Measurements from ENCODE around the gene OR52B2. TPM values are rescaled to one million over a fixed set of nuclear protein-coding genes. Genes with fewer than 3 reads are reported as not detected.
A peak's percentile ranks its signal among the peaks of the same experiment; 100 is the strongest.

OR52B2 gene
- not detected for polyA plus RNA-seq
- long read RNA-seq, donor 1 = 0 reads
- long read RNA-seq, donor 2 = 0 reads
- long read RNA-seq, donor 3 = 0 reads
- long read RNA-seq, donor 4 = 0 reads
- long read RNA-seq, donor 5 = 0 reads
- long read RNA-seq, donor 6 = 0 reads
- long read RNA-seq, donor 7 = 0 reads
- long read RNA-seq, donor 8 = 0 reads
- long read RNA-seq, donor 9 = 0 reads
- long read RNA-seq, donor 10 = 0 reads

GRCh38 chr11:6170226-6170625 lies at the start of gene OR52B2:
Gene OR52B2, minus strand, starts transcription at chr11:6170326. Its CDS starts 0 bp downstream, at chr11:6170326.
- no peak for FAIRE-seq
- no peaks in the 10 kb centered on the region for H3K4me1 ChIP-seq (ENCODE audit: control insufficient read depth in 3 of 3, insufficient read depth in 2 of 3, low read depth in 1 of 3, low read length in 2 of 3)
- H3K27ac ChIP-seq (ENCODE audit: low read depth in 1 of 3, low read length in 2 of 3) = no peak within 1 kb of the TSS
- H3K36me3 ChIP-seq (ENCODE audit: control insufficient read depth in 3 of 3, insufficient read depth in 2 of 3, low read depth in 1 of 3, low read length in 3 of 3) = no peaks in the 10 kb centered on the region
- no peak within 1 kb of the TSS for H3K4me3 ChIP-seq (ENCODE audit: low read depth in 1 of 3, low read length in 3 of 3)
- WGBS, 3 donors = 37 to 77% (median 70%) methylated on average over 1 of the region's 1 CpG
- no peak for DNase-seq
- H3K27me3 ChIP-seq (ENCODE audit: control insufficient read depth in 3 of 3, insufficient read depth in 3 of 3, low read length in 3 of 3) = no peaks in the 10 kb centered on the region
- no peaks in the 10 kb centered on the region for H3K9me3 ChIP-seq (ENCODE audit: control insufficient read depth in 2 of 2, insufficient read depth in 1 of 2, low read depth in 1 of 2, low read length in 1 of 2)

GRCh38 chr11:6219359-6219758 lies 49.2 kb upstream of the OR52B2 start:
- FAIRE-seq (no peak), DNase-seq (peak in 1 of 2 donors; percentile 21)
- Histone ChIP-seq H3K4me1 (ENCODE audit: control insufficient read depth in 3 of 3, insufficient read depth in 2 of 3, low read depth in 1 of 3, low read length in 2 of 3) (peaks cover 0 to 3% (median 0%) of the 10 kb centered on the region in 3 donors), H3K27me3 (ENCODE audit: control insufficient read depth in 3 of 3, insufficient read depth in 3 of 3, low read length in 3 of 3) (no peaks in the 10 kb centered on the region), H3K27ac (ENCODE audit: low read depth in 1 of 3, low read length in 2 of 3) (peak overlapping the region in 1 of 3 donors; percentile 50), H3K36me3 (ENCODE audit: control insufficient read depth in 3 of 3, insufficient read depth in 2 of 3, low read depth in 1 of 3, low read length in 3 of 3) (peaks cover 32 to 58% (median 53%) of the 10 kb centered on the region in 3 donors), H3K9me3 (ENCODE audit: control insufficient read depth in 2 of 2, insufficient read depth in 1 of 2, low read depth in 1 of 2, low read length in 1 of 2) (no peaks in the 10 kb centered on the region), H3K4me3 (ENCODE audit: low read depth in 1 of 3, low read length in 3 of 3) (no peak overlapping the region)
- 46 to 60% (median 47%) methylated on average over 2 of the region's 2 CpGs for WGBS, 3 donors

GRCh38 chr11:6217722-6218121 lies 47.6 kb upstream of the OR52B2 start:
- no peak for FAIRE-seq
- Histone ChIP-seq H3K4me1 (ENCODE audit: control insufficient read depth in 3 of 3, insufficient read depth in 2 of 3, low read depth in 1 of 3, low read length in 2 of 3) (peaks cover 0 to 3% (median 0%) of the 10 kb centered on the region in 3 donors), H3K36me3 (ENCODE audit: control insufficient read depth in 3 of 3, insufficient read depth in 2 of 3, low read depth in 1 of 3, low read length in 3 of 3) (peaks cover 22 to 57% (median 40%) of the 10 kb centered on the region in 3 donors), H3K4me3 (ENCODE audit: low read depth in 1 of 3, low read length in 3 of 3) (no peak overlapping the region), H3K27ac (ENCODE audit: low read depth in 1 of 3, low read length in 2 of 3) (no peak overlapping the region), H3K9me3 (ENCODE audit: control insufficient read depth in 2 of 2, insufficient read depth in 1 of 2, low read depth in 1 of 2, low read length in 1 of 2) (no peaks in the 10 kb centered on the region), H3K27me3 (ENCODE audit: control insufficient read depth in 3 of 3, insufficient read depth in 3 of 3, low read length in 3 of 3) (no peaks in the 10 kb centered on the region)
- no peak for DNase-seq
- WGBS, 3 donors = 93 to 95% (median 94%) methylated on average over 19 of the region's 19 CpGs

GRCh38 chr11:6216501-6216900 lies 46.4 kb upstream of the OR52B2 start:
- DNase-seq (no peak), FAIRE-seq (no peak)
- WGBS, 3 donors = 91 to 93% (median 91%) methylated on average over 4 of the region's 4 CpGs
- H3K4me1 ChIP-seq (ENCODE audit: control insufficient read depth in 3 of 3, insufficient read depth in 2 of 3, low read depth in 1 of 3, low read length in 2 of 3) = peaks cover 0 to 3% (median 0%) of the 10 kb centered on the region in 3 donors
- no peaks in the 10 kb centered on the region for H3K27me3 ChIP-seq (ENCODE audit: control insufficient read depth in 3 of 3, insufficient read depth in 3 of 3, low read length in 3 of 3)
- peaks cover 15 to 57% (median 41%) of the 10 kb centered on the region in 3 donors for H3K36me3 ChIP-seq (ENCODE audit: control insufficient read depth in 3 of 3, insufficient read depth in 2 of 3, low read depth in 1 of 3, low read length in 3 of 3)
- H3K4me3 ChIP-seq (ENCODE audit: low read depth in 1 of 3, low read length in 3 of 3) = no peak overlapping the region
- H3K9me3 ChIP-seq (ENCODE audit: control insufficient read depth in 2 of 2, insufficient read depth in 1 of 2, low read depth in 1 of 2, low read length in 1 of 2) = no peaks in the 10 kb centered on the region
- H3K27ac ChIP-seq (ENCODE audit: low read depth in 1 of 3, low read length in 2 of 3) = no peak overlapping the region

- peaks cover 31 to 66% (median 58%) of the 10 kb centered on the region in 3 donors for H3K36me3 ChIP-seq (ENCODE audit: control insufficient read depth in 3 of 3, insufficient read depth in 2 of 3, low read depth in 1 of 3, low read length in 3 of 3)
Observed at GRCh38 chr11:6214530-6214929, 44.4 kb upstream of the OR52B2 start.

GRCh38 chr11:6210274-6210955 lies 40.3 kb upstream of the OR52B2 start:
- no peak for DNase-seq

More at GRCh38 chr11:6214530-6214929, 44.4 kb upstream of the OR52B2 start:
- H3K4me3 ChIP-seq (ENCODE audit: low read depth in 1 of 3, low read length in 3 of 3) = no peak overlapping the region
- H3K4me1 ChIP-seq (ENCODE audit: control insufficient read depth in 3 of 3, insufficient read depth in 2 of 3, low read depth in 1 of 3, low read length in 2 of 3) = no peaks in the 10 kb centered on the region
- WGBS, 3 donors = 92 to 97% (median 96%) methylated on average over 10 of the region's 10 CpGs
- DNase-seq (no peak), FAIRE-seq (no peak)
- no peaks in the 10 kb centered on the region for H3K9me3 ChIP-seq (ENCODE audit: control insufficient read depth in 2 of 2, insufficient read depth in 1 of 2, low read depth in 1 of 2, low read length in 1 of 2)
- no peaks in the 10 kb centered on the region for H3K27me3 ChIP-seq (ENCODE audit: control insufficient read depth in 3 of 3, insufficient read depth in 3 of 3, low read length in 3 of 3)
- H3K27ac ChIP-seq (ENCODE audit: low read depth in 1 of 3, low read length in 2 of 3) = no peak overlapping the region

GRCh38 chr11:6209801-6210200 lies 39.7 kb upstream of the OR52B2 start:
- DNase-seq (no peak), FAIRE-seq (no peak)
- H3K27ac ChIP-seq (ENCODE audit: low read depth in 1 of 3, low read length in 2 of 3) = no peak overlapping the region
- H3K4me1 ChIP-seq (ENCODE audit: control insufficient read depth in 3 of 3, insufficient read depth in 2 of 3, low read depth in 1 of 3, low read length in 2 of 3) = no peaks in the 10 kb centered on the region
- no peaks in the 10 kb centered on the region for H3K27me3 ChIP-seq (ENCODE audit: control insufficient read depth in 3 of 3, insufficient read depth in 3 of 3, low read length in 3 of 3)
- 97 to 98% (median 97%) methylated on average over 12 of the region's 12 CpGs for WGBS, 3 donors
- H3K4me3 ChIP-seq (ENCODE audit: low read depth in 1 of 3, low read length in 3 of 3) = no peak overlapping the region
- peaks cover 26 to 48% (median 48%) of the 10 kb centered on the region in 3 donors for H3K36me3 ChIP-seq (ENCODE audit: control insufficient read depth in 3 of 3, insufficient read depth in 2 of 3, low read depth in 1 of 3, low read length in 3 of 3)
- no peaks in the 10 kb centered on the region for H3K9me3 ChIP-seq (ENCODE audit: control insufficient read depth in 2 of 2, insufficient read depth in 1 of 2, low read depth in 1 of 2, low read length in 1 of 2)

More at GRCh38 chr11:6210274-6210955, 40.3 kb upstream of the OR52B2 start:
- Histone ChIP-seq H3K9me3 (ENCODE audit: control insufficient read depth in 2 of 2, insufficient read depth in 1 of 2, low read depth in 1 of 2, low read length in 1 of 2) (no peaks in the 10 kb centered on the region), H3K27ac (ENCODE audit: low read depth in 1 of 3, low read length in 2 of 3) (no peak overlapping the region), H3K36me3 (ENCODE audit: control insufficient read depth in 3 of 3, insufficient read depth in 2 of 3, low read depth in 1 of 3, low read length in 3 of 3) (peaks cover 25 to 50% (median 47%) of the 10 kb centered on the region in 3 donors), H3K27me3 (ENCODE audit: control insufficient read depth in 3 of 3, insufficient read depth in 3 of 3, low read length in 3 of 3) (no peaks in the 10 kb centered on the region), H3K4me3 (ENCODE audit: low read depth in 1 of 3, low read length in 3 of 3) (no peak overlapping the region), H3K4me1 (ENCODE audit: control insufficient read depth in 3 of 3, insufficient read depth in 2 of 3, low read depth in 1 of 3, low read length in 2 of 3) (no peaks in the 10 kb centered on the region)
- no peak for FAIRE-seq
- 97 to 99% (median 98%) methylated on average over 8 to 9 of the region's 9 CpGs for WGBS, 3 donors

GRCh38 chr11:6206456-6207180 lies 36.5 kb upstream of the OR52B2 start:
- no peak for FAIRE-seq
- peaks cover 21 to 38% (median 23%) of the 10 kb centered on the region in 3 donors for H3K36me3 ChIP-seq (ENCODE audit: control insufficient read depth in 3 of 3, insufficient read depth in 2 of 3, low read depth in 1 of 3, low read length in 3 of 3)
- no peak overlapping the region for H3K27ac ChIP-seq (ENCODE audit: low read depth in 1 of 3, low read length in 2 of 3)
- 86 to 91% (median 86%) methylated on average over 3 of the region's 3 CpGs for WGBS, 3 donors
- no peaks in the 10 kb centered on the region for H3K27me3 ChIP-seq (ENCODE audit: control insufficient read depth in 3 of 3, insufficient read depth in 3 of 3, low read length in 3 of 3)
- no peak overlapping the region for H3K4me3 ChIP-seq (ENCODE audit: low read depth in 1 of 3, low read length in 3 of 3)
- no peak for DNase-seq
- no peaks in the 10 kb centered on the region for H3K4me1 ChIP-seq (ENCODE audit: control insufficient read depth in 3 of 3, insufficient read depth in 2 of 3, low read depth in 1 of 3, low read length in 2 of 3)
- no peaks in the 10 kb centered on the region for H3K9me3 ChIP-seq (ENCODE audit: control insufficient read depth in 2 of 2, insufficient read depth in 1 of 2, low read depth in 1 of 2, low read length in 1 of 2)

Measured in small intestine (tissue), 16 donors.